Measurements from ENCODE around the gene ALDH1A3.
A peak's percentile ranks its signal among the peaks of the same experiment; 100 is the strongest.

Gene ALDH1A3

DNA sequence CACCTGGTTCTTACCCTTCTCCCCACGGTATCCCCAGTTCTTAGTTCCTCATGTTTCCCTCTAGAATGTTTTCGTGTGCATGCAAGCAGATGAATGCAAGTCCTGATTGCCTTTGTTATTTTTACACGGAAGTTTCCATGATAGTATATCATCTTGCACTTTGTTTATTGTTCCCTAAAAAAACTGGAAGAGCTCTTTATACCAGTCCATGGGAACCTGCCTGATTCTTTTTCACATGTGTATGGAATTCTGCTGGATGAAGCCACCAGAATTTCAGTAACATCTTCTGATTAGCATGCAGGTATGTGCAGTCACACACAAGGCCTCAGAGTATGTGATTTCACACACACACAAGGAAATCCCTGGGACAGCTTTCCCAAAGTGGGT lies 23.5 kb downstream of the ALDH1A3 start:
- no peak for DNase-seq

DNA sequence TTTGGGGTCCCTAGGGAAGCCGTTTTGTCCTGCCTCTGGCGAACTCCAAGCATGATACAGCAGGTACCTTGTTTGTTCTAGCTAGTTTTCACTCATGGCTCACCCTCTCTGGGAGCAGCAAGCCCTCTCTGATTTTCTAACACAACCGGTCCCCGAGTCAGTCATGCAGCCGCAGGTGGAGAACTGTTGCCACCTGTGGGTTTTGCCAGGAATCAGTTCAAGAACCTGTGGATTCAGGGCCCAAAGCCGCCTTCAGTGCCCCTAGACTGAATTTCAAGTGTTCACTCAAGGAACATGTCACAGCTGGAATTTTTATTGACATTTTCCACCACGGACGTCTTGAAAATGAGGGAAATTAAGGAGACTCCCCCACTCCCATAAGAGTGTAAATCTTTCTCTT lies 26.2 kb downstream of the ALDH1A3 start:
- no peak for DNase-seq

DNA sequence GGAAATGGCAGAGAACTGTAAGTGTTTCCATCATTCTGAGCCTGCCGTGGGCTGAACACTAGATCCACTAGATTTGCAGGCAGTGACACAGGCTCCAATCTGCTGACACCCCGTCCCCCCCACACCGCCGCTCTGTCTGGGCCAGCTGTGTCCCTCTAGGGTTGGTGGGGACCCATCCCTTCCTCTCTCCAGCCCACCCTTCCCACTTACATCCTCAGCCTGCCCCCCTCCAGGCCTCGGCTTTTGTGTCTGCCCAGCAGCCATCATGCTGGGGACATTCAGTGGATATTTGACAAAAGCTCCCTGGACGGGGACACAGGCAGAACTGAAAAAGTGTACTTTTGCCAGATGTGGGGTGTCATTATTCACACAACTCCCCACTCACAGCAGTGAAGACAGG lies 28.8 kb downstream of the ALDH1A3 start:
- DNase-seq = no peak

DNA sequence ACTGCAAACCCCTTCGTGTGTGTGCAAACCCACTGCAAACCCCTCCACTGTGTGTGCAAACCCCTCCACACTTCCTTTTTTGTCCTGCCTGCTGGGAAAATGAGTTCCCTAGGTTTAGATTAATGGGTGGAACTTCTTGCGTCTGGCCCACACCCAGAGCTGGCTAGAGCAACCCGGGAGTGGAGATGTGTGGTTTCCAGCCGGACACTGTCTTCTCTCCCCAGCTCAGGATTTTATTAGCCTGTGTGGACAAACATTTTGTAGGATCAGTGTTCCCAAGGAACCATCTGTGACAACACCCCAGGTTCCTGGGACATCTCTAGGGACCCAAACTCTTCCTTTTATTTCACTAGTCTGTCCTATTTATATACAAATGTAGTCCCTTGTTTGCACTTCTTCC lies 29.9 kb downstream of the ALDH1A3 start:
- DNase-seq = no peak

DNA sequence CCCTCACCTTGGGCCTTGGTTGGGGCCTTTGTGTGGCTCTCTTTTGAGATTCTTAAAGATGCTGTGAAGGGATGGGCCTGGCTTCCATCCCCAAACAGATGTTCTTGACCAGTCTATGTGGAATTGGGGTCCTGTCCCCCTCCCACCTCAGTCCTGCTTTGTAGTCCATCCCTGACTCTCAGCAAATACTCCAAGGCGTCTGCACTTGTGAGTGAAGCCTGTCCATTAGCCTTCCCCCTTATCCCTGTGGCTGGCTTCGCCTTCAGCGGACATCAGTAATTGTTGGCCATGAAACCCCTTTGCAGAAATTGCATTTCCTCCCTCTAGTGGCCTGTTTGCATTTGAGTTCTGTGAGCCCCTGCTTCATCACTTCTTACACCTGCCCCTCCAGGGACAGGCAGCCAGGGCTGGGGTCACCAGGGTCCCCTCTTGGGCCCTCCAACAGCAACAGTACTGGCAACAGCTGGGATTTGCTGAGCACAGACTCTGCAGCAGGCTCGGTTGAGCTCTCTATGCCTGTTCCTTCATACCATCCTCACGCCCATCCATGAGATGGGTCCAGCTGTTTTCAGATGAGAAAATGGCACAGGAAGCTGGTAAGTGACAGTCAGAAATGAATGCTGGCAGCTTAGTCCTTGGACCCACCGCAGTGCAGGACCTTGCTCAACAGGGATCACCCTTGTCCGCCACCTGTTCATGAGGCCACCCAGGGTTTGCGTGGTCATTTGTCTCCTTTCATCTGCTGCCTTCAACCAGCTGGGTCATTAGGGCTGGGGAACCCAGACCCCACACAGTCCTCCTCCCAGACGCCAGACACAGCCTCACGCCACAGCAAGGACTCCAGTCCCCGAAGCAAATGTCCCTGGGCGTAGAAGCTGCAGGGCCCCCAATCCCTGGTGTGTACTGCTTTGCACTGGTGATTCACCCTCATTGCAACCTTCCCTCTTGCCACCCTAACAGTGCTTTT lies 30.6 kb downstream of the ALDH1A3 start:
- no peak for DNase-seq

DNA sequence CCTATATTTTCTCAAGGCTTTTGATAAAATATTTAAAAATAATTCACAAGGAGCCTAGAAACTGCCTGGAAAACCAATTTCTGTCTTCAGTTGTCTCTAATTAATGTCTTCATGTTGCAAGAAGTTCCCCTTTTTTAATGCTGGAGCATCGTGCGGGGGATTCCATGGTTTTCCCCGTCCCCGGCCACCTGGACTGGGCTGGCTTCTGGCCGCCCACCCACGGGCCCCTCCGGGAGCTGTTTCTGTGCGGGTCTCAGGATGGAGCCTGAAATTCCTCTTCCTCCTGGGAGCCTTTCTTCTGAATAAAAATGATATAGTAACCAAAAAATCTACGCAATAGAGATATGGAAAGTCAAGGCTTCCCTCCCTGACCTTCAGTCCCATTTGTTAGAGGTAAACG lies 31.5 kb downstream of the ALDH1A3 start:
- DNase-seq = no peak

DNA sequence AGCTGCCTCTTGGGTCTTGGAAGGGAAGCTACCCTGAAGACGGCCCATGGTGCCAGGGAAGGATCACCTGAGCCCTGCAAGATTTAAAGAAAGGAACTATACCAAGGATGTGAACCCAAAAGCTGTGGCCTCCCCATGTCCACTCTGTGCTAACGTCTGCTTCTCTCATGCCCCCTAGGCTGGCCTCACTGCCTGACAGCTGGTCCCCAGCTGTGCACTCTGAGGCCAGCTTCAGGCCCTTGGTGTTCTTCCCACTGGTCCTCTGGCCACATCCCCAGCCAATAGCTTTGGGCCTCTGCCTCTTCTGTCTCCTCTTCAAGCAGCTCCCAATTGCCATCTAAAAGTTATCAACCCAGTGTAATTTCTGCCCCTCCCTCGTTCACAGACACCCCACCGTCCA lies 34.3 kb downstream of the ALDH1A3 start:
- DNase-seq = no peak

DNA sequence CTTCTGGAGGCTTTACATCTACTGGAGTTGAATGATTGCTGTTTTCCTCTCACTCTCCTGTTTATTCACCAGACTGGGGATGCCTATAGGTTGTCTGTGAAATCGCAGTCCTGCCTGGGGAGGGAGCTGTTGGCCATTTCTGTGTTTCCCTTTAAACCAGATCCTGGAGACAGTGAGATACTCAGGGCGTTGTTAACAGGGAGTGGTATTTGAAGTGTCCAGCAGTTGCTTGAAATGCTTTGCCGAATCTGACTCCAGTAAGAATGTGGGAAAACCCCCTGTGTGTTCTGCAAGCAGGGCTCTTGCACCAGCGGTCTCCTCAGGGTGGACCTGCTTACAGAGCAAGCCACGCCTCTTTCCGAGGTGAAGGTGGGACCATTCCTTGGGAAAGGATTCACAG lies 35.2 kb downstream of the ALDH1A3 start:
- no peak for DNase-seq

DNA sequence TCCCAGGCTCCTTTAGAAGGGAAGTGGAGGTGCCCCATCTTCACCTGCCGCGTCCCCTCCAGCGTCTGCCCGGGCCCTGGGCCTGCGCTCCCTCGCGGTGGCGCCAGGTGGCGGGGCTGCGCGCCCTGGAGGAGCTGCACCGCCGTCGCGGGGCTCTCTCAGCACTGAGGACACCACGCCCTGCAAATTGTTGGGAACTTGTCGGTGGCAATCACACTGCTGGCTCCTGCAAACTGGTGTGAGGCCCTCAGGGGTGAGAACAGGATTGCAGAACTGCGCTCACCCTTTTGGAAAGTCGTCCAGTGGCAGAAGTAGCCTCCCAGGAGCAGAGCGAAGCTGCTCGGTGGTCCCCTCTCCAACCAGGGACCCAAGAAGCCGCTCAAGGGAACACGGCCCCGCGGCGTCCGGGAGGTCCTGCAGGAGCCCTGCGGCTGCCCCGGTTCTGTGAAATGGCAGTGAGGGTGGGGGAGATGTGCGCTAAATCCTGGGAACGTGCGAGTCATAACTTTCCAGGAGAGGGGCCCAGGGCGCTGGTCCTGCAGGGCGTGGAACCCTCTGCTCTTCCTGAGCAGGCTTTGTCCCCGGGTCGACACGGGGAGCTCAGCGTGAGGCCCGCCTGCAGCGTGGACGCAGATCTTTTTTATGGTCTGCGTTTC lies 38.5 kb downstream of the ALDH1A3 start:
- peak; percentile 59 for DNase-seq

DNA sequence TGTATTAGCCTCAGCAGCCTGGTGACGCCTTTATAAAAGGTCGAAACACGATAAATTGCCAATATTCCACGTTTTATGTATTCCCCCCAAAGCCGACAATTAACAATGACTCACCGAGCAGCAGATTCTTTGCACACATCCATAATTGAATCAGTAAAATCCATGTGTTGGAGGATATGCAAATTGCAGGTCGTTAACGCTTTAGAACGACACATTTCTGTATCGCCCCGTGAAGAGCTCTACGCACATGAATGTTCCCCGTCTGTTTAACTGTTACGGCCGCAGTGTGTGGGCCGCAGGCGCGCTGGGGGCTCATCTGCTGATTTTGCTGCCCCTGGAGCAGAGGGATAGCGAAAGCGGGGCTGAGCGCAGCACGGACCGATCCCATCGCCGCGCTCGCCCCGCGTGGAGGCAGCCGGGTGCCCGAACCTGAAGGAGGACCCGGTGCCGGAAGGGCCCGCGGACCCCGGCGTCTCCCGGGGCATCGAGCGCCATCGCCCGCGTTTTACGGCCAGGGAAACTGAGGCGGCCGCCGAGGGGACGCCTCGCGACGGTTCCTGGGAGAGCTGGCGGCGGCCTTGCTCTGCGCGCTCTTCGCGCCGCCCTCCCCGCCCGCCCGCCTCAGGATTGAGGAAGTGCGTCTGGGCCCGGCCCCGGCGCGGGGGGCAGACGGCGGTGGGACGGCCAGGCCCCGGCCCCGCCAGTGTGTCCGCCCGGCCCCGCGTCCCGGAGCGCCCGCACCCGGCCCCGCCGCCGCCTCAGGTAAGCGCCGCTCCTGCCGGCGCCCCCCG lies 39.3 kb downstream of the ALDH1A3 start, which contains the start of gene LRRK1:
Gene LRRK1, plus strand, starts transcription at position 668 of the 791 bp plus-strand sequence. CDS start 5,276 bp downstream, outside the sequence.
- DNase-seq = no peak

DNA sequence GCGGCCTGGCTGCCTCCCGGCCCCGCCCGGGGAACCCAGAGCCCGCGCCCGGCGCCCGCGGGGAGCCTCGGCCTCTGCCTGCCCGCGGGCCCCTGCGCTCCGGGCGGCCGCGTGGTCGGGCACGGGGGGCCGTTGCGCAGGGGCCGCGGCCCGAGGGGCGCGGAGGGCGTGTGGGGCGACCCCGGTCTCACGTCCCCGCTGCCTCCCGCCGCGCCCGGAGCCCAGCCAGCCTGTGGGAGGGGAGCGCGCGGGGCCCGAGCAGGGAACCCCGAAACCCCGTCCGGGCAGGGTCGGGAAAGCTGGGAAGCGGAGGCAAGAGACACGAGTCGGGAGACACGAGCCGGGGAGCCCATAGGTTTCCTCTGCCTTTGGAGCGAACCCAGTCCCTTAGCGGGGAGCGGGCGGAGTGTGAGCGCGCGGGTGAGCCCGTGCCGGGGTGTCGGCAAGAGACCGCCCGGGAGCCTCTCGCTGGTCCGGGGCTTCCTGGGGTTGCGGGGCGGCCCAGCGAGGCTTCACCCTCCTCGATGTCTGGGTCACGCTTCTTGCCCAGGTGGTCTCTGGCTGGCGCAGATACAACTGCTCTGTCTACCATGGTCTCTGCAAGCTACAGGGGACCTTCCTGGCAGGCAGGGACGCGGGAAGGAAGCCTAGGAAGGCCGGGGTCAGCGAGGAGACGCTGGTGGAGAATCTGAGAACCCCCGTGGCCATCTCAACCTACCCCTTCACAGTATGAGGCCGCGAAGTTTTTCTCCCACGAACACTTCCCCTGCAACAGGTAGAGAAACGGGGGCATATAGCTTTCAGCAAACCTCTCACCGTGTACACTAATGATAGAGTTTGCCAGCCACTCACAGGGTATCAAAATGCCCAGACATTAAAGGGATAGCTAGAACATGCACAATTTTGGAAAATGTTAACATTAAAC lies 40.1 kb downstream of the ALDH1A3 start:
- no peak for DNase-seq

DNA sequence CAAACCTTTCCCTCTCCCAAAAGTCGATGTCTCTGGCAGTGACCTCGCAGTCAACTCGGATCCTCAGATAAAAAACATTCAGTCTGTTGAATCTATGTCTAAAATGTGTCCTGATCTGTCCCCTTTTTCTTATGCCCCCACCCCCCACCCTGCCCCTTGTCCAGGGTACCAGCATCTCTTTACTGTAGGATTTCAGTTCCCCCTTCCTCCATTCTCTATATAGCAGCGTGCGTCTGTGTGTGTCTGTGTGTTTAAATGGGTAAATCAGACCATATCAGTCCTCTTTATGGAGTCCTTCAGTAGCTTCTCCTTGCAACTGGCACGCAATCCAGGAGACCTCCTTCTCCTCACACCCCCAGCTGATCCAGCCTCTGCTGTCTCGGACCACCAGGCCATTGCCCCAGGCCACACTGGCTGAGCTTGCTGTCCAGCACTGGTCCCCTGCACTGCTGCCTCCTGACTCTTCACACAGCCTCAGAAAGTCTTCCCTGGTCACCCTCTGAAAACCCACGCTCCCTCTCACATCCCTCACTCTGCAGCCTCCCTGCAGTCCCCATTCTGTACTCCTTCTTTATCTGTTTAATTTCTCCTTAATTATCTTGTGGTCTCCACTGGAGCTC lies 41.0 kb downstream of the ALDH1A3 start:
- DNase-seq = no peak

DNA sequence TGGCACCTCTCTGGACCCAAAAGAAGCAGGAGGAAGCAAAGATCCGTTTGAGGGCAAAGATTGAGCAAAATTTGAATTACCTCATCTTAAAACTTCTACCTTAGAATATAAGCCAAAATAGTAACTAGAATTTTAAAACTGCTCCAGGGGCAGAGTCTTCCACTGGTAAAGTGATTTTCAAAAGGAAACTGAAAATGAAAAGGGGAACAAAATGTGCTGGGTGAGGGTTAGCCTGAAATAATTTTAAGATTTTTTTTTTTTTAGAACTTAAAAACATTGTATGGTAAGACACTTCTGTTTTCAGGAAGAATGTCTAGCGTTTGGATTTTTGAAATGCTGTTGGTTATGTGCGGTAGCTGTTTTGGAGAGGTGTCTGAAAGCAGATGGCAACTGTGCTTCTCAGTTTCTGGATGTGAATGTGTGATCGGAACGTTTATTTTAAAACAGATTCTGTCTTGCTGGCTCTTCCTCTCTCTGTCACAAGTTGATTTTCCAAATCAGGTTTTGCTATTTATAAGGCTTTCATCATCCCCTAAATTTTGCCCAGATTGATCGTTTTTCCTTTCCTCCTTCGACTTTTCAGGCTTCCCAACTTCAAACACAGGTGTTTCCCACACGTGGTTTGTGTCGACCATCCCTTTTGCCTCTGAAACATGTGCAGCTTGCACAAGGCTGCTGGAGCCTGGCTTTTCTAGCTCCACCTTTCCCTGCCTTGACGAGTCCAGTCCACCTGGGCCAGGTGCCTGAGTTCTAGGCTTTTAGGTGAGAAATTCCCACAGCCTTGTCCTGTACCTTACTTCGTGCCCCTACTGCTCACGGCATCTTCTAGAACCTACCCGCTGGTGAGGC lies 42.8 kb downstream of the ALDH1A3 start:
- no peak for DNase-seq

DNA sequence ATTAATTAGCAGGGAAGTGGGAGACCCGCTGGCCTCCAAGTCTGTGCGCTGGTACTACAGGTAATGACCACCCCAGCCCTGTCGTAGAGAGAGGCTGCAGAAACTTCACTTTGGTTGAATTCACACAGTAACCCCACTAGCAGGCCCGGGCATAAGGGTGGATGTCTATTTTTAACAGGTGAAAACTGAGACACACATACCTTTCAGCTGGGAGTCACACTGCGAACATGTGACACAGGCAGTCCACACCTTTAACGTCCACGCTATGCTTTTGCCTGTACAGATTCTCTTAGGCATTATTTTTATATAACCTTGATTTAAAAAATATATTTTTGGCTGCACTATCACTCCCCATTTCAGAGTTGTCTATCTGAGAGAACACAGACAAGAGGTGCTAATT lies 43.4 kb downstream of the ALDH1A3 start:
- no peak for DNase-seq

DNA sequence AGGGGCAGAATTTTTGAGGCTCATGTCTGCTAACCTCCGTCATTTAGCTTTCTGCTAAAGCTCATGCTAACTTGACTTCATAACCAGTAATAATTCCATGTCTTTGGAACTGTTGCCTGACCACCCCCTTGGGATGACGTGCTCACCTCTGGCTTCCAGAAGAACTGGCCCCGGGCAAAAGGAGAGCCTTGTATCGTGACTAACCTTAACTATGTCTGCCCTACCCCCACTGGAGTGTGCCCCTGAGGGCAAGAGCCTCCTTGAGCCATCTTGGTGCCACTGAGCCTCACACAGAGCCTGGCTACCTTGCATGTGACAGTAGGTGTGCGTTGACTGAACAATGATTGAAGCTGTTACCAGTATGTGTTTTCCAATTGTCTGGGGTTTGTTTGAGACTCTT lies 44.3 kb downstream of the ALDH1A3 start:
- no peak for DNase-seq

DNA sequence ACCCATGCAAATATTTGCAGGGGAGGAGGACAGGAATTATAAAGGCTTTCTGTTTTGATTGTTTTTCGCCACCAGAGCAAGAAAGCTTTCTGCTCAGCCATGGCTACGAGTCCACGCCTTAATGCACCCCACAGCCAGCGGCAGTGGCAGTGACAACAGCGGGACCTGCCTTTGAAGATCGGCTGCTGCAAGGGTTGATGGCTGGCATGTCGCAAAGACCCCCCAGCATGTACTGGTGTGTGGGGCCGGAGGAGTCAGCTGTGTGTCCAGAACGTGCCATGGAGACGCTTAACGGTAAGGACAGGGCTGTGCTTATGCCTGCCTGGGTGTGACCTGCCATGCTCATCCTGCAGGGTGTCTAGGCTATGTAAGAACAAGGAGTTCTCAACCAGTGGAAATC lies 44.8 kb downstream of the ALDH1A3 start:
- no peak for DNase-seq

DNA sequence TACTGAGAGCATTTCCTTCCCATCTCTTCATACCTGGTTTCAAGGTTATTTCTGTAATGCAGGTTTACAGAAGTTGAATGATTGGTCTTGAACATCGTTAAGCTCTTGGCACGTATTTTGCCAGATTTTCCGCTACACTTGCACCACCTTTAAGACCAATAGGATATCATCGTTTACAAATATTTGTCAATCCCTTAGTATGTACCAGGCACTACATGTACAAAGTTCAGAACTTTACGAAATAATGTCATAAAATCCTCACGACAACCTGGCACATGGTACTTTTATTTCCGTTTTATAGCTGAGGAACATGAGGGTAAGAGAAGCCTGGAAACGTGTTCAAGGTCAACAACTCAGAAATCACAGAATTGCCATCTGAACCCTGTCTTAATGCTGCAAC lies 45.8 kb downstream of the ALDH1A3 start:
- DNase-seq = no peak

DNA sequence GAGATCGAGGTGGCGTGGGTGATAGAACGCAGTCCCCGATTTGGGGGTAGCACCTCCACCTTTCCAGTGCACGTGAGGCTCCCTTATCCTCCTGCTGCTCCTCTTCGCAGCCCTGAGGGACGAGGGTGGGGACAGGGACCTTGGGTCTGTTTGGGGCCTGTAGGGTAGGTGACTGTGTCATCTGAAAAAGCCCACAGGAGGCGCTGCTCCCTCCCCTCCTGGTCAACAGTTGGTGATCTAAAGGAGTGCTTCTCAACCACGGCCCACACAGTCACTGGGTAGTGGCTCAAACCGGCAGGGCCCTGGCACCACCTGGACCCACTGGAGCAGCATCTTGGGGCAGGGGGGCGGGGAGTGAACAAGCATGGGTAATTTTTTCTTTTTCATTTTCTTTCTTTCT lies 46.6 kb downstream of the ALDH1A3 start:
- DNase-seq = no peak

DNA sequence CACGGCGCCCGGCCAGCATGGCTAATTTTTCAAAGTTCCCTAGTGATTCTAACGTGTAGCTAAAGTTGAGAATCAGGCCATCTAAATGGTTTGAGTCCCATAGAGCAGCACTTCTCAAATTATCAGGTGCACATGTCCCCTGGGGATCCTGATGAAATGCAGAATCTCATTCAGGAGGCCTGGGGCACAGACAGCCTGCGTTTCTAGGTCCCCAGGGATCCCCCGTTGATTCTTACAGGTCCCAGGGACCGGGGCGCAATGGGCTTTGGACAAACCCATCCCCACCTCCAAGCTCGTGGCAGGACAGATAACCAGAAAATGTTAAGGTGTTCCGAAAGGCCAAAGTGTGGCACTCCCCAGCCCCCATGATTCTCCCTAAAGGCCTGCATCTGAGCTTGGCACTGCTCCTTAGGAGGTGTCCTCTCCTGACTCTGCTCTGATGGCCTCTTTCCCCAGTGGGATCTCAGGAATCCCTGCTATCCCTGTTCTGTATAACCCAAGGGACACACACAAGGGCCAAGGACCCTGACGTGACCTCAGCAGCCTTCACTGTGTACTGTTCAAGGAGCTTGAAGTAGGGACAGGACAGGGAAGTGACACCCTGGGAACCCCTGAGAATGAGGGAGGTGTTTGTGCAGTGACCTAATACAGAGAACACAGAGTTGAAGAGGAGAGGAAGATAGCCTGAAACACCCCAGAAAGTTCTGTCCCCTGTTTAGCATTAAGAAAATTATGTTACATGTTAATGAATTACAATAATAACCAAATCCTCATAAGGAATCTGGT lies 47.5 kb downstream of the ALDH1A3 start:
- no peak for DNase-seq
